ENCODE results near the gene DIAPH2.

The DIAPH2 gene

GRCh38 chrX:96684339-96685209, at the start of gene DIAPH2:
Gene DIAPH2 (plus strand): TSS chrX:96684842.
- in situ Hi-C loops (cut with MboI; ENCODE audit: low sequenced_read_pairs): no loop called here

GRCh38 chrX:96650023-96650422, 34.6 kb upstream of the DIAPH2 start:
- in situ Hi-C loops (cut with MboI; ENCODE audit: low sequenced_read_pairs): no loop called here

- in situ Hi-C loops (cut with MboI; ENCODE audit: low sequenced_read_pairs): no loop called here
These were observed 28.6 kb upstream of the DIAPH2 start for GRCh38 chrX:96655947-96656623.

GRCh38 chrX:96682516-96682915, 2.1 kb upstream of the DIAPH2 start:
- in situ Hi-C loops (cut with MboI; ENCODE audit: low sequenced_read_pairs): no loop called here

GRCh38 chrX:96683997-96684338, 674 bp upstream of the DIAPH2 start:
- in situ Hi-C loops (cut with MboI; ENCODE audit: low sequenced_read_pairs): no loop called here

- in situ Hi-C loops (cut with MboI; ENCODE audit: low sequenced_read_pairs): no loop called here
These were observed 813 bp downstream of the DIAPH2 start for GRCh38 chrX:96685210-96686099.

GRCh38 chrX:96687776-96688175, 3.1 kb downstream of the DIAPH2 start:
- in situ Hi-C loops (cut with MboI; ENCODE audit: low sequenced_read_pairs): no loop called here

- in situ Hi-C loops (cut with MboI; ENCODE audit: low sequenced_read_pairs): no loop called here
These were observed 4.1 kb downstream of the DIAPH2 start for GRCh38 chrX:96688789-96689188.

- in situ Hi-C loops (cut with MboI; ENCODE audit: low sequenced_read_pairs): no loop called here
These were observed 5.3 kb downstream of the DIAPH2 start for GRCh38 chrX:96689991-96690390.

GRCh38 chrX:96692454-96692853, 7.8 kb downstream of the DIAPH2 start:
- in situ Hi-C loops (cut with MboI; ENCODE audit: low sequenced_read_pairs): no loop called here

GRCh38 chrX:96692890-96693289, 8.2 kb downstream of the DIAPH2 start:
- in situ Hi-C loops (cut with MboI; ENCODE audit: low sequenced_read_pairs): no loop called here

GRCh38 chrX:96693407-96693806, 8.8 kb downstream of the DIAPH2 start:
- in situ Hi-C loops (cut with MboI; ENCODE audit: low sequenced_read_pairs): no loop called here

GRCh38 chrX:96696462-96696861, 11.8 kb downstream of the DIAPH2 start:
- in situ Hi-C loops (cut with MboI; ENCODE audit: low sequenced_read_pairs): no loop called here

GRCh38 chrX:96700625-96701024, 16.0 kb downstream of the DIAPH2 start:
- in situ Hi-C loops (cut with MboI; ENCODE audit: low sequenced_read_pairs): no loop called here

- in situ Hi-C loops (cut with MboI; ENCODE audit: low sequenced_read_pairs): no loop called here
These were observed 18.7 kb downstream of the DIAPH2 start for GRCh38 chrX:96703379-96703778.

GRCh38 chrX:96703816-96704215, 19.2 kb downstream of the DIAPH2 start:
- in situ Hi-C loops (cut with MboI; ENCODE audit: low sequenced_read_pairs): no loop called here

- in situ Hi-C loops (cut with MboI; ENCODE audit: low sequenced_read_pairs): no loop called here
These were observed 20.0 kb downstream of the DIAPH2 start for GRCh38 chrX:96704629-96705028.

GRCh38 chrX:96705905-96706304, 21.3 kb downstream of the DIAPH2 start:
- in situ Hi-C loops (cut with MboI; ENCODE audit: low sequenced_read_pairs): no loop called here

GRCh38 chrX:96707804-96708203, 23.2 kb downstream of the DIAPH2 start:
- in situ Hi-C loops (cut with MboI; ENCODE audit: low sequenced_read_pairs): no loop called here

GRCh38 chrX:96710031-96710430, 25.4 kb downstream of the DIAPH2 start:
- in situ Hi-C loops (cut with MboI; ENCODE audit: low sequenced_read_pairs): no loop called here

- in situ Hi-C loops (cut with MboI; ENCODE audit: low sequenced_read_pairs): no loop called here
These were observed 28.7 kb downstream of the DIAPH2 start for GRCh38 chrX:96713303-96713702.
